Thymus (tissue), 11 donors: ENCODE data around the gene NEUROD2. TPM values are rescaled to one million over a fixed set of nuclear protein-coding genes. Genes with fewer than 3 reads are reported as not detected.

ENCODE experiments used
- DNase-seq, 9 donors: peaks; one replicate each; pipeline ENCODE4 v3.0.0-alpha.2; 2013; ENCODE audit warnings: low spot score in 9 of 9, low read depth in 6 of 9, missing footprints in 1 of 9
- H3K27ac ChIP-seq, 2 donors: one replicate each; pipeline ENCODE4 v1.5.1; 2013; ENCODE audit warnings: control low read depth in 1 of 2, low read depth in 1 of 2, low read length in 1 of 2, mild to moderate bottlenecking in 1 of 2, moderate library complexity in 1 of 2
- H3K27me3 ChIP-seq, 2 donors: one replicate each; pipeline ENCODE4 v1.5.1; 2013; ENCODE audit warnings: low read length in 1 of 2; ENCODE audit not compliant: control insufficient read depth in 2 of 2, insufficient read depth in 1 of 2
- H3K36me3 ChIP-seq, 2 donors: one replicate each; pipeline ENCODE4 v1.5.1; 2013; ENCODE audit warnings: low read length in 1 of 2, mild to moderate bottlenecking in 1 of 2, moderate library complexity in 1 of 2; ENCODE audit not compliant: control insufficient read depth in 2 of 2, insufficient read depth in 2 of 2
- H3K4me1 ChIP-seq, 2 donors: one replicate each; pipeline ENCODE4 v1.5.1; 2013; ENCODE audit warnings: low read length in 2 of 2; ENCODE audit not compliant: control insufficient read depth in 2 of 2, insufficient read depth in 2 of 2
- H3K4me3 ChIP-seq, 2 donors: one replicate each; pipeline ENCODE4 v1.5.1; 2013; ENCODE audit warnings: low read length in 2 of 2, control low read depth in 1 of 2, mild to moderate bottlenecking in 1 of 2
- H3K9me3 ChIP-seq, 2 donors: one replicate each; pipeline ENCODE4 v1.5.1; 2013; ENCODE audit warnings: low read length in 1 of 2, mild to moderate bottlenecking in 1 of 2; ENCODE audit not compliant: control insufficient read depth in 2 of 2, insufficient read depth in 1 of 2
- WGBS: extraction: QIAGEN DNeasy Blood & Tissue Kit; methylation state at CpG from one replicate; pipeline ENCODE4 v1.1.7; 2013; 5-methylcytosine and 5-hydroxymethylcytosine counted together
- polyA plus RNA-seq: library from polyadenylated mRNA; stranded (reverse); fragments of 200-250 nt; gene quantifications from one replicate; pipeline ENCODE4 v1.2.3, GENCODE V29; 2013
- total RNA-seq: library from RNA; stranded (reverse); fragments of 120-200 nt; gene quantifications from one replicate; pipeline ENCODE4 v1.2.4, GENCODE V29; 2013
- donor health status: healthy.

Gene NEUROD2
- total and polyA plus RNA-seq, 2 donors = 0.14 TPM; not detected in 1

- no peak for DNase-seq
- Histone ChIP-seq H3K27me3 (peaks cover 32 to 93% of the 10 kb centered on the region in 2 donors), H3K9me3 (peaks cover 0 to 5% of the 10 kb centered on the region in 2 donors), H3K4me1 (peaks cover 7 to 13% of the 10 kb centered on the region in 2 donors), H3K36me3 (no peaks in the 10 kb centered on the region), H3K27ac (no peak overlapping the region), H3K4me3 (no peak overlapping the region)
- 57% methylated on average over 6 of the region's 6 CpGs for WGBS
Observed at GRCh38 chr17:39615434-39615833, 7.7 kb upstream of the NEUROD2 start.

- 94% methylated on average over 3 of the region's 3 CpGs for WGBS
Observed at GRCh38 chr17:39614545-39615157, 6.9 kb upstream of the NEUROD2 start.

GRCh38 chr17:39612935-39613464 is 5.3 kb upstream of the NEUROD2 start:
- DNase-seq = no peak
- H3K36me3 ChIP-seq = no peaks in the 10 kb centered on the region
- H3K4me1 ChIP-seq = peaks cover 3 to 6% of the 10 kb centered on the region in 2 donors
- H3K9me3 ChIP-seq = peaks cover 0 to 5% of the 10 kb centered on the region in 2 donors
- no peak overlapping the region for H3K27ac ChIP-seq
- 88% methylated on average over 7 of the region's 7 CpGs for WGBS
- H3K4me3 ChIP-seq = no peak overlapping the region
- H3K27me3 ChIP-seq = peaks cover 47 to 94% of the 10 kb centered on the region in 2 donors

More at GRCh38 chr17:39614545-39615157, 6.9 kb upstream of the NEUROD2 start:
- DNase-seq = no peak
- Histone ChIP-seq H3K4me1 (peaks cover 7 to 13% of the 10 kb centered on the region in 2 donors), H3K27me3 (peaks cover 36 to 93% of the 10 kb centered on the region in 2 donors), H3K4me3 (no peak overlapping the region), H3K9me3 (peaks cover 0 to 5% of the 10 kb centered on the region in 2 donors), H3K27ac (no peak overlapping the region), H3K36me3 (no peaks in the 10 kb centered on the region)

GRCh38 chr17:39612291-39612894 is 4.7 kb upstream of the NEUROD2 start:
- Histone ChIP-seq H3K27me3 (peaks cover 51 to 97% of the 10 kb centered on the region in 2 donors), H3K27ac (no peak overlapping the region), H3K9me3 (peaks cover 0 to 4% of the 10 kb centered on the region in 2 donors), H3K4me1 (peaks cover 1 to 4% of the 10 kb centered on the region in 2 donors), H3K4me3 (no peak overlapping the region), H3K36me3 (no peaks in the 10 kb centered on the region)
- DNase-seq = no peak
- 88% methylated on average over 22 of the region's 22 CpGs for WGBS

GRCh38 chr17:39611401-39612112 is 3.8 kb upstream of the NEUROD2 start:
- Histone ChIP-seq H3K27ac (no peak overlapping the region), H3K4me3 (no peak overlapping the region)
- whole genome bisulfite sequencing = 95% methylated on average over 9 of the region's 9 CpGs

GRCh38 chr17:39609416-39610025 is 1.8 kb upstream of the NEUROD2 start:
- peaks cover 0 to 4% of the 10 kb centered on the region in 2 donors for H3K9me3 ChIP-seq
- no peak for DNase-seq
- no peaks in the 10 kb centered on the region for H3K4me1 ChIP-seq
- peaks cover 69 to 97% of the 10 kb centered on the region in 2 donors for H3K27me3 ChIP-seq
- 93% methylated on average over 4 of the region's 4 CpGs for WGBS
- no peaks in the 10 kb centered on the region for H3K36me3 ChIP-seq
- no peak overlapping the region for H3K27ac ChIP-seq
- H3K4me3 ChIP-seq = no peak overlapping the region

More at GRCh38 chr17:39611401-39612112, 3.8 kb upstream of the NEUROD2 start:
- Histone ChIP-seq H3K4me1 (no peaks in the 10 kb centered on the region), H3K36me3 (no peaks in the 10 kb centered on the region), H3K27me3 (peaks cover 51 to 97% of the 10 kb centered on the region in 2 donors), H3K9me3 (no peaks in the 10 kb centered on the region)
- no peak for DNase-seq

GRCh38 chr17:39608142-39608981 is 642 bp upstream of the NEUROD2 start:
- Histone ChIP-seq H3K4me1 (no peaks in the 10 kb centered on the region), H3K27me3 (peaks cover 78 to 98% of the 10 kb centered on the region in 2 donors), H3K36me3 (no peaks in the 10 kb centered on the region), H3K4me3 (no peak overlapping the region), H3K27ac (no peak overlapping the region), H3K9me3 (peaks cover 0 to 4% of the 10 kb centered on the region in 2 donors)
- no peak for DNase-seq
- 21% methylated on average over 15 of the region's 15 CpGs for WGBS

- DNase-seq = no peak
- Histone ChIP-seq H3K4me3 (no peak overlapping the region), H3K36me3 (no peaks in the 10 kb centered on the region), H3K9me3 (peaks cover 0 to 4% of the 10 kb centered on the region in 2 donors), H3K27me3 (peaks cover 84 to 98% of the 10 kb centered on the region in 2 donors), H3K4me1 (no peaks in the 10 kb centered on the region), H3K27ac (no peak overlapping the region)
- WGBS = 8% methylated on average over 40 of the region's 40 CpGs
Observed at GRCh38 chr17:39607057-39607850, 466 bp downstream of the NEUROD2 start.
